Measurements from ENCODE around the gene AXIN1. TPM values are rescaled to one million over a fixed set of nuclear protein-coding genes. Genes with fewer than 3 reads are reported as not detected.

AXIN1 gene
- total and polyA plus RNA-seq, 8 donors: 8.0 to 13.6 (median 10.8) TPM

DNA sequence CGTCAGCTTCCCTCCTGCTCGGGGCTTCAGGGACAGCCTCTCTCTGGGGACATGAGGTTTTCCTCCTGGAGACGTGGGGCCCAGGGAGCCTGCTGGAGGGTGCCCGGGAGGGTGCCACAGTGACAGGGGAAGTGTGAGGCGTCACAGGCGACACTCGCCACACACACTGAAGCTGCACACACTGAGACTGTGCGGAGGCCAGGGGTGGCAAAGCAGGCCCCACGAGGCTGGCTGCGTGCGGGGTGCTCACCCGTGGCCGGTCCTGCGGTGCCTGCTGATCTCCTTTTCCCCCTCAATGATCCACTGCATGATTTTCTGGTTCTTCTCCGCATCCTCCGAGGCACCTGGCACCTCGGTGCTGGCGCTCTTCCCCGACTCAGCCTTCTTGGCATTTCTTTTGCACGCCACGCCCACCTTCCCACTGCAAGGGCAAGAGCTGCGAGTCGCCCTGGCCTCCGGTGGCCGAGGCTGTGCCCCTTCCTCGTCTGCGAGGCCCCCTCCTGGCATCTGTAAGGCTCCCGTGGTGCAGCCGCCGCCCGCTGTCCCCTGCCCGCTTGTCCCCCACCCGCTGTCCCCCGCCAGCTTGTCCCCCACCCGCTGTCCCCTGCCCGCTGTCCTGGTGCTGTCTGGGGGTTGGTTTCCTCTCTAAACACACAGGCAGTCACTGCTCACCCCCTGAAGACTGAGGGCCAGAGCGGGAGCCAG lies 55.6 kb downstream of the AXIN1 start:
- Histone ChIP-seq H3K4me1 (no peaks in the 10 kb centered on the region), H3K4me3 (no peak overlapping the region), H3K36me3 (peaks cover 0 to 6% (median 0%) of the 10 kb centered on the region in 3 donors), H3K27me3 (no peaks in the 10 kb centered on the region), H3K27ac (no peak overlapping the region), H3K9me3 (no peaks in the 10 kb centered on the region)
- WGBS, 2 donors: 91 to 93% methylated on average over 35 to 37 of the region's 37 CpGs
- no peak for FAIRE-seq
- TF ChIP-seq, protein P1, sequence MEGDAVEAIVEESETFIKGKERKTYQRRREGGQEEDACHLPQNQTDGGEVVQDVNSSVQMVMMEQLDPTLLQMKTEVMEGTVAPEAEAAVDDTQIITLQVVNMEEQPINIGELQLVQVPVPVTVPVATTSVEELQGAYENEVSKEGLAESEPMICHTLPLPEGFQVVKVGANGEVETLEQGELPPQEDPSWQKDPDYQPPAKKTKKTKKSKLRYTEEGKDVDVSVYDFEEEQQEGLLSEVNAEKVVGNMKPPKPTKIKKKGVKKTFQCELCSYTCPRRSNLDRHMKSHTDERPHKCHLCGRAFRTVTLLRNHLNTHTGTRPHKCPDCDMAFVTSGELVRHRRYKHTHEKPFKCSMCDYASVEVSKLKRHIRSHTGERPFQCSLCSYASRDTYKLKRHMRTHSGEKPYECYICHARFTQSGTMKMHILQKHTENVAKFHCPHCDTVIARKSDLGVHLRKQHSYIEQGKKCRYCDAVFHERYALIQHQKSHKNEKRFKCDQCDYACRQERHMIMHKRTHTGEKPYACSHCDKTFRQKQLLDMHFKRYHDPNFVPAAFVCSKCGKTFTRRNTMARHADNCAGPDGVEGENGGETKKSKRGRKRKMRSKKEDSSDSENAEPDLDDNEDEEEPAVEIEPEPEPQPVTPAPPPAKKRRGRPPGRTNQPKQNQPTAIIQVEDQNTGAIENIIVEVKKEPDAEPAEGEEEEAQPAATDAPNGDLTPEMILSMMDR (IDR thresholded peaks at IDR 0.05): no peak
- intact Hi-C loops (cut with DNase I): no loop called here
- peak in 2 of 6 donors; percentile 25 to 67 for DNase-seq
- ATAC-seq: no peak

DNA sequence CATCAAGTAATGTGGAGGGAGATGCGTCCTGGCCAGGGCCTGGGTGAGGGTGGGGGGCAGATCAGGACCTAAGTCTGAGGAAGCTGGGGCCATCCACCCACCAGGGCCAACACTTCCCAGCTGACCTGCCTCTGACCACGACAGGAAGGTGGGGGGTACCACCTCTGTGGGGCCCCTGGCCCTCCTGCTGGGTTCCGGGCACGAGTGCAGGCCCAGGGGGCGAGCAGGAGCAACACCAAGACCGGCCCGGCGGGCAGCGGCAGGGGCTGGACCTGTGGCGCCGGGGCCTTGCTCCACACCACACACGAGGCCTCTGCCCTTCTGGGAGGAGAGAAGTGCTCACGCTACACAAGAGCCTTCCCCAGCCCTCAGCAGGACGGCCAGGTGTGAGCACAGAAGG lies 56.2 kb downstream of the AXIN1 start:
- no peaks in the 10 kb centered on the region for H3K4me1 ChIP-seq
- H3K27ac ChIP-seq: no peak overlapping the region
- no peaks in the 10 kb centered on the region for H3K9me3 ChIP-seq
- TF ChIP-seq, protein P1 (IDR thresholded peaks at IDR 0.05): no peak
- intact Hi-C loops (cut with DNase I): no loop called here
- no peak for ATAC-seq
- DNase-seq: peak in 1 of 6 donors; percentile 67
- peaks cover 0 to 6% (median 0%) of the 10 kb centered on the region in 3 donors for H3K36me3 ChIP-seq
- no peak for FAIRE-seq
- H3K4me3 ChIP-seq: no peak overlapping the region
- 93 to 97% methylated on average over 14 of the region's 14 CpGs for WGBS, 2 donors
- no peaks in the 10 kb centered on the region for H3K27me3 ChIP-seq

DNA sequence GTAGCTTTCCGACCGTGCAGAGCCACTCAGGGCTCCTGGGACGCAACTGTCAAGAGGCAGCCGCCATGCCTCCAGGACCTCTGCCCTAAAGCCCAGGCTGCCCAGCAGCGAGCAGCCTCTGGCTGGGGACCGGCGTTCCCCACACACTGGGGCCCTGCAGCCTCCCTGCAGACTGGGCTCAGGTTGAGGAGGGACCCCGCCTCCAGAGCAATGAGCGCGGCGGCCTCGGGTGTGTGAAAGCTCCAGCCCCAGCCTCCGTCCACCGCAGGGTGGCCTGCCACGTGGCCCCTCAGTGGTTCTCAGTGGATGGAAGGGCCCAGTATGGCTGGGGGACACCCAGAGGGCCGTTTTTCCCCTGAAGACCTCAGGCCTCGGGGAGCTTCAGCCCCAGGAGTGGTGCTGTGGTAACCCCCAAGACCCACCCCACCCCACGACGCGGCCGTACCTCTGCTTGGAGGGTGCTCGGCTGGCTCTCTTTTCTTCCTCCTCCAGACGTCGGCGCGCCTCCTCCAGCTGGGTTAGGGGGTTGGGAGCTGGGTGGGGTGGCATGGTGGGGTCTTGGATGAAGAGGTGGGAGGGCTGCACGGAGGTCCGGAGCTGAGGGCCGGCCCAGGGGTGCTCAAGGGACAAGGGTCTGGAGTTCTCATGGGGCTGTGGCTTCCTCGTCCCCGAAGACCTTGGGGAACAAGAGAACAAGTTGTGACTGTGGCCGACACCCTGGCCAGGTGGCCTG lies 59.3 kb downstream of the AXIN1 start:
- intact Hi-C loops (cut with DNase I): no loop called here

DNA sequence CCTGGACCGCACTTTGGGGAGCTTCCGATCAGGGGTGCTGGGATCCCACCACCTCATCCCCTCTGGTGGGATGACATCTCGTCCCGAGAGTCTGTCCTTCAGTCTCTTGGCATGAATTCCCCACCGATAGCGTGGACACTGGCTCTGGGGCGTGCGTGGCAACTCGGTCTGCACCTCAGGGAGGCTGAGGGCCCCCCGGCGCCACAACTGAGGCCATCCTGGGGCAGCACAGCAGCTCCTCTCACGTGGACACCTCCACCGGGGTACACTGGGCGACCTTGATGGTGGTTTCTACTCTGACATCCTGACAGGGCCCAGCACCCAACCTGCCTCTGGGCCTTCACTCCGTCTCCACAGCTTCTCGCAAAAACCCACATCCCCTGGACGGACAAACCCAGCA lies 61.0 kb downstream of the AXIN1 start:
- FAIRE-seq (no peak), ATAC-seq (no peak), DNase-seq (peak in 1 of 6 donors; percentile 25)
- peaks cover 0 to 14% (median 0%) of the 10 kb centered on the region in 3 donors for H3K36me3 ChIP-seq
- TF ChIP-seq, protein P1 (IDR thresholded peaks at IDR 0.05): no peak
- no peaks in the 10 kb centered on the region for H3K4me1 ChIP-seq
- no peaks in the 10 kb centered on the region for H3K27me3 ChIP-seq
- no peak overlapping the region for H3K4me3 ChIP-seq
- no peak overlapping the region for H3K27ac ChIP-seq
- WGBS, 2 donors: 78 to 80% methylated on average over 17 of the region's 17 CpGs
- intact Hi-C loops (cut with DNase I): no loop called here
- no peaks in the 10 kb centered on the region for H3K9me3 ChIP-seq

More for the DNA sequence above, 59.3 kb downstream of the AXIN1 start:
- H3K9me3 ChIP-seq: no peaks in the 10 kb centered on the region
- ATAC-seq: no peak
- DNase-seq: peak in 2 of 6 donors; percentile 27 to 68
- H3K27ac ChIP-seq: no peak overlapping the region
- TF ChIP-seq, protein P1 (IDR thresholded peaks at IDR 0.05): no peak
- FAIRE-seq: no peak
- no peak overlapping the region for H3K4me3 ChIP-seq
- H3K27me3 ChIP-seq: no peaks in the 10 kb centered on the region
- H3K4me1 ChIP-seq: no peaks in the 10 kb centered on the region
- WGBS, 2 donors: 93 to 96% methylated on average over 28 to 32 of the region's 32 CpGs
- H3K36me3 ChIP-seq: peaks cover 0 to 9% (median 0%) of the 10 kb centered on the region in 3 donors

Data from pancreas (tissue), 10 donors.